ENCODE results near the gene PIP5K1B.

Gene PIP5K1B

DNA sequence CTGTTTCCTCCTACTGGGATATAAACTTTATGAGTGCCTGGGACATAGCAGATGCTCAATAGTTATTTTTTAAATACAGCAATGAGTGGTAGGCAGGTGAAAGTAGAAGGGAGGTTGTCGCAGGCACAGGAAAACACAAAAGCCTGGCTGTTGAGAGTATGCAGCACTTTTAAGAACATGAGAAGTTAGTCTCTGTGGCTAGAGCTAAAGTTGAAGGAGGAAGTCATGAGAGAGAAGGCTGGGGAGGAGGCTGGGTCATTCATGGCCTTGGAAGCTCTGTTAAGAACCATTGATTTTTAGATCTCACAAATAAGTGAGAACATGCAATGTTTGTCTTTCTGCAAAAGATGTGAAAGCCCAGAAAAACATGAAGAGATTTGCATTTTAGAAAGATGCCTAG lies 182.2 kb downstream of the PIP5K1B start:
- TF ChIP-seq TCF4 (CRISPR knock-in tag; IDR thresholded peaks at IDR 0.05; ENCODE audit: borderline replicate concordance) (no peak), ZFP30 (CRISPR knock-in tag; IDR thresholded peaks at IDR 0.05) (no peak), ZNF565 (CRISPR knock-in tag; conservative IDR thresholded peaks at IDR 0.05; ENCODE audit: low read depth) (no peak), RARB (CRISPR knock-in tag; IDR thresholded peaks at IDR 0.05) (no peak), PATZ1 (CRISPR knock-in tag; IDR thresholded peaks at IDR 0.05; ENCODE audit: borderline replicate concordance) (no peak)
- TF ChIP-seq, protein P1, sequence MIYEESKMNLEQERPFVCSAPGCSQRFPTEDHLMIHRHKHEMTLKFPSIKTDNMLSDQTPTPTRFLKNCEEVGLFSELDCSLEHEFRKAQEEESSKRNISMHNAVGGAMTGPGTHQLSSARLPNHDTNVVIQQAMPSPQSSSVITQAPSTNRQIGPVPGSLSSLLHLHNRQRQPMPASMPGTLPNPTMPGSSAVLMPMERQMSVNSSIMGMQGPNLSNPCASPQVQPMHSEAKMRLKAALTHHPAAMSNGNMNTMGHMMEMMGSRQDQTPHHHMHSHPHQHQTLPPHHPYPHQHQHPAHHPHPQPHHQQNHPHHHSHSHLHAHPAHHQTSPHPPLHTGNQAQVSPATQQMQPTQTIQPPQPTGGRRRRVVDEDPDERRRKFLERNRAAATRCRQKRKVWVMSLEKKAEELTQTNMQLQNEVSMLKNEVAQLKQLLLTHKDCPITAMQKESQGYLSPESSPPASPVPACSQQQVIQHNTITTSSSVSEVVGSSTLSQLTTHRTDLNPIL (CRISPR knock-in tag; IDR thresholded peaks at IDR 0.05; ENCODE audit: low read depth) = no peak
- ATAC-seq = no peak

DNA sequence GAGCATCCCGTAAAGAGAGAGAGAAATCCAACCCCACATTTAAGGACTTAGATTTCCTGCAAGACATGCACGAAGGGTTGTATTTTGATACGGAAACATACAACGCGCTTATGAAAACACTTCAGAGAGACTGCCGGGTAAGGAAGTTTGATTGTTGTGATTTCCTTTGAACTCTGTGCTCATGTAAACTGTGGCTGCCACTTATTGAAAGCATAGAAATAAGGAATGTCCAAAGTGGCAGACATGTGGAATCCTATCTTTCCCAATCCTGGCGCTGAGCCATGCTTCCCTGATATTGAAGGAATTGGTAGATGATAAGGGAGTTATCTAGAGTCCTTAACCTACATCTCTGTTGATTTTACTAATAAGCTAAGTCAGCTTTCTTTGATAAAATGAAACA lies 189.5 kb downstream of the PIP5K1B start:
- TF ChIP-seq CSDC2 (CRISPR knock-in tag; IDR thresholded peaks at IDR 0.05) = no peak
- TF ChIP-seq ZNF565 (CRISPR knock-in tag; conservative IDR thresholded peaks at IDR 0.05; ENCODE audit: low read depth) = no peak
- TF ChIP-seq ZFP30 (CRISPR knock-in tag; IDR thresholded peaks at IDR 0.05) = no peak
- TF ChIP-seq ZC3H10 (CRISPR knock-in tag; IDR thresholded peaks at IDR 0.05) = no peak
- TF ChIP-seq, protein P1 (CRISPR knock-in tag; IDR thresholded peaks at IDR 0.05; ENCODE audit: low read depth) = no peak
- TF ChIP-seq SNAI2 (CRISPR knock-in tag; IDR thresholded peaks at IDR 0.05) = no peak
- TF ChIP-seq ARNTL (CRISPR knock-in tag; IDR thresholded peaks at IDR 0.05; ENCODE audit: borderline replicate concordance, low read depth) = no peak
- no peak for TF ChIP-seq TOX (CRISPR knock-in tag; IDR thresholded peaks at IDR 0.05; ENCODE audit: borderline replicate concordance)
- TF ChIP-seq OSR1 (CRISPR knock-in tag; IDR thresholded peaks at IDR 0.05) = no peak
- TF ChIP-seq PPARA (CRISPR knock-in tag; IDR thresholded peaks at IDR 0.05; ENCODE audit: borderline replicate concordance) = no peak
- no peak for TF ChIP-seq ZNF70 (CRISPR knock-in tag; IDR thresholded peaks at IDR 0.05)
- TF ChIP-seq, protein P2, sequence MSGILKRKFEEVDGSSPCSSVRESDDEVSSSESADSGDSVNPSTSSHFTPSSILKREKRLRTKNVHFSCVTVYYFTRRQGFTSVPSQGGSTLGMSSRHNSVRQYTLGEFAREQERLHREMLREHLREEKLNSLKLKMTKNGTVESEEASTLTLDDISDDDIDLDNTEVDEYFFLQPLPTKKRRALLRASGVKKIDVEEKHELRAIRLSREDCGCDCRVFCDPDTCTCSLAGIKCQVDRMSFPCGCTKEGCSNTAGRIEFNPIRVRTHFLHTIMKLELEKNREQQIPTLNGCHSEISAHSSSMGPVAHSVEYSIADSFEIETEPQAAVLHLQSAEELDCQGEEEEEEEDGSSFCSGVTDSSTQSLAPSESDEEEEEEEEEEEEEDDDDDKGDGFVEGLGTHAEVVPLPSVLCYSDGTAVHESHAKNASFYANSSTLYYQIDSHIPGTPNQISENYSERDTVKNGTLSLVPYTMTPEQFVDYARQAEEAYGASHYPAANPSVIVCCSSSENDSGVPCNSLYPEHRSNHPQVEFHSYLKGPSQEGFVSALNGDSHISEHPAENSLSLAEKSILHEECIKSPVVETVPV (CRISPR knock-in tag; IDR thresholded peaks at IDR 0.05) = no peak
- TF ChIP-seq ISL1 (CRISPR knock-in tag; IDR thresholded peaks at IDR 0.05) = no peak
- no peak for TF ChIP-seq BACH2 (CRISPR knock-in tag; IDR thresholded peaks at IDR 0.05; ENCODE audit: borderline replicate concordance)
- TF ChIP-seq RARB (CRISPR knock-in tag; IDR thresholded peaks at IDR 0.05) = no peak
- no peak for TF ChIP-seq POU6F1 (CRISPR knock-in tag; IDR thresholded peaks at IDR 0.05; ENCODE audit: borderline replicate concordance, low read depth)
- no peak for ATAC-seq

GRCh38 chr9:68895741-68896478 lies 190.9 kb downstream of the PIP5K1B start:
- no peak for ATAC-seq
- TF ChIP-seq ZFP30 (CRISPR knock-in tag; IDR thresholded peaks at IDR 0.05) (no peak), POU6F1 (CRISPR knock-in tag; IDR thresholded peaks at IDR 0.05; ENCODE audit: borderline replicate concordance, low read depth) (no peak), TCF4 (CRISPR knock-in tag; IDR thresholded peaks at IDR 0.05; ENCODE audit: borderline replicate concordance) (no peak), ISL1 (CRISPR knock-in tag; IDR thresholded peaks at IDR 0.05) (no peak), RARB (CRISPR knock-in tag; IDR thresholded peaks at IDR 0.05) (no peak), ZNF70 (CRISPR knock-in tag; IDR thresholded peaks at IDR 0.05) (no peak), TOX (CRISPR knock-in tag; IDR thresholded peaks at IDR 0.05; ENCODE audit: borderline replicate concordance) (no peak), OSR1 (CRISPR knock-in tag; IDR thresholded peaks at IDR 0.05) (no peak), ZC3H10 (CRISPR knock-in tag; IDR thresholded peaks at IDR 0.05) (no peak), ARNTL (CRISPR knock-in tag; IDR thresholded peaks at IDR 0.05; ENCODE audit: borderline replicate concordance, low read depth) (no peak), SNAI2 (CRISPR knock-in tag; IDR thresholded peaks at IDR 0.05) (no peak), PPARA (CRISPR knock-in tag; IDR thresholded peaks at IDR 0.05; ENCODE audit: borderline replicate concordance) (no peak), CSDC2 (CRISPR knock-in tag; IDR thresholded peaks at IDR 0.05) (no peak), ESRRG (CRISPR knock-in tag; IDR thresholded peaks at IDR 0.05) (no peak), PATZ1 (CRISPR knock-in tag; IDR thresholded peaks at IDR 0.05; ENCODE audit: borderline replicate concordance) (no peak)
- TF ChIP-seq, protein P1 (CRISPR knock-in tag; IDR thresholded peaks at IDR 0.05; ENCODE audit: low read depth) = no peak
- TF ChIP-seq, protein P2 (CRISPR knock-in tag; IDR thresholded peaks at IDR 0.05) = no peak

All from SK-N-SH treated with all-trans-retinoic acid at 6 μM for 48 hours (cell line).